Right lobe of liver (tissue), 6 donors: ENCODE measurements around the gene FLNA. TPM values are rescaled to one million over a fixed set of nuclear protein-coding genes. Genes with fewer than 3 reads are reported as not detected.

Source experiments
- ATAC-seq, 4 donors: fragments of 200-7000 bp; cut with Tn5 transposase; one replicate each; pipeline ENCODE4 v1.9.1; 2020; ENCODE audit warnings: mild to moderate bottlenecking in 4 of 4, moderate library complexity in 4 of 4
- DNase-seq, 3 donors: peaks; one replicate each; pipeline ENCODE4 v3.0.0-alpha.2; 2020
- H3K27ac ChIP-seq, 3 donors: fragments of 200-600 bp; one replicate each; pipeline ENCODE4 v1.8.0; 2022
- H3K27me3 ChIP-seq, 2 donors: fragments of 200-600 bp; one replicate each; pipeline ENCODE4 v1.8.0; 2022
- H3K36me3 ChIP-seq, 4 donors: fragments of 200-600 bp; sonication (generic) in 1 of 4; one replicate each; pipeline versions ENCODE4 v1.5.1 to v1.8.0; 2017 to 2022; ENCODE audit warnings: control low read depth in 1 of 4
- H3K4me1 ChIP-seq, 4 donors: fragments of 200-600 bp; sonication (generic) in 1 of 4; one replicate each; pipeline versions ENCODE4 v1.5.1 to v1.8.0; 2017 to 2022; ENCODE audit warnings: control low read depth in 1 of 4
- H3K4me3 ChIP-seq, 3 donors: fragments of 200-600 bp; one replicate each; pipeline ENCODE4 v1.8.0; 2022
- H3K9me3 ChIP-seq, 4 donors: fragments of 200-600 bp; sonication (generic) in 1 of 4; one replicate each; pipeline versions ENCODE4 v1.5.1 to v1.8.0; 2017 to 2022; ENCODE audit warnings: control low read depth in 1 of 4
- POLR2A ChIP-seq: fragments of 450-650 bp; IDR thresholded peaks from one replicate; pipeline ENCODE4 v1.6.1; 2017; ENCODE audit warnings: antibody characterized with exemption, mild to moderate bottlenecking
- WGBS: methylation state at CpG from one replicate; pipeline ENCODE4 v1.1.6; 2018; ENCODE audit warnings: low coverage, low lambda C conversion rate; ENCODE audit not compliant: insufficient coverage; ENCODE audit errors: missing lambda C conversion rate; 5-methylcytosine and 5-hydroxymethylcytosine counted together
- intact Hi-C, 2 donors: fragments of 100-400 bp; cut with DNase I; formaldehyde crosslinking; loops; one replicate each; pipeline versions ENCODE4 v1.11.2 to v1.14.1; 2022
- total RNA-seq, 6 experiments: library from RNA; depleted of rRNA in 2 of 6; stranded (reverse); fragments of >200 nt in 2 of 6; fragmentation: NEBNext Ultra II Directional in 3 of 6; extraction: Animal tissue kit (Norgen Biotek cat#: 25700) in 3 of 6; gene quantifications; one replicate each; pipeline versions ENCODE4 v1.1.0 to v1.2.4, GENCODE V29; 2016 to 2023
- TF ChIP-seq, protein P1 (sequence below), 4 donors: fragments of 200-600 bp in 3 of 4; fragments of 450-650 bp in 1 of 4; IDR thresholded peaks; one replicate each; pipeline versions ENCODE4 v1.5.1 to v1.8.0; 2016 to 2022; ENCODE audit warnings: antibody characterized with exemption in 4 of 4, mild to moderate bottlenecking in 2 of 4
- donor health status: DM: no; HTN: yes; CAD: no.
- donor health status: DM: no; HTN: no; CAD: no.
- donor health status: DM: no; HTN: no; CAD: no.
- donor health status: DM: no; HTN: yes; CAD: no.
- donor health status: DM: no; HTN: yes; CAD: no.

FLNA gene
- total RNA-seq, 6 experiments from 2014 or later = 46.8 to 124 (median 82.6) TPM

DNA sequence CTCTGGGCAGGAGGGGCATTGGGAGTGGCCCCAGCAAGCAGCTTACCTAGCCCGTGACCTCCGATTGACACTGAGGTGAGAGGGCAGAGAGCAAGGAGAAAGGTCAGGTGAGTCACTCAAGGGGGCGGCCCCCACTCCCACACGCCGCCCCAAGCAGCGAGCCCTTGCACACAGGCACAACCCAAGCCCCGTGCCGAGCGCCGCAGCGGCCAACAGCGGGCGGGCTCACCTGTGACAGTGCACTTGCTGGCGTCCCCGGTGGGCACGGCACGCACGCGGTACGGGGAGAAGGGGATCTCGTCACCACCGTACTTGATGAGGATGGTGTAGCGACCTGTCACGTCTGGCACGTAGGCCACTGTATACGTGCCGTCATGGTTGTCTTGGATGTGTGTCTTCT, 17.2 kb downstream of the FLNA start:
- WGBS = 98% methylated on average over 17 of the region's 27 CpGs
- Histone ChIP-seq H3K27ac (no peak overlapping the region), H3K4me3 (no peak overlapping the region), H3K27me3 (no peaks in the 10 kb centered on the region), H3K4me1 (peaks cover 0 to 5% (median 0%) of the 10 kb centered on the region in 4 donors), H3K36me3 (peaks cover 0 to 3% (median 0%) of the 10 kb centered on the region in 4 donors), H3K9me3 (no peaks in the 10 kb centered on the region)
- intact Hi-C loops = no loop called here
- ATAC-seq (no peak), DNase-seq (no peak)
- TF ChIP-seq POLR2A = no peak
- TF ChIP-seq, protein P1, sequence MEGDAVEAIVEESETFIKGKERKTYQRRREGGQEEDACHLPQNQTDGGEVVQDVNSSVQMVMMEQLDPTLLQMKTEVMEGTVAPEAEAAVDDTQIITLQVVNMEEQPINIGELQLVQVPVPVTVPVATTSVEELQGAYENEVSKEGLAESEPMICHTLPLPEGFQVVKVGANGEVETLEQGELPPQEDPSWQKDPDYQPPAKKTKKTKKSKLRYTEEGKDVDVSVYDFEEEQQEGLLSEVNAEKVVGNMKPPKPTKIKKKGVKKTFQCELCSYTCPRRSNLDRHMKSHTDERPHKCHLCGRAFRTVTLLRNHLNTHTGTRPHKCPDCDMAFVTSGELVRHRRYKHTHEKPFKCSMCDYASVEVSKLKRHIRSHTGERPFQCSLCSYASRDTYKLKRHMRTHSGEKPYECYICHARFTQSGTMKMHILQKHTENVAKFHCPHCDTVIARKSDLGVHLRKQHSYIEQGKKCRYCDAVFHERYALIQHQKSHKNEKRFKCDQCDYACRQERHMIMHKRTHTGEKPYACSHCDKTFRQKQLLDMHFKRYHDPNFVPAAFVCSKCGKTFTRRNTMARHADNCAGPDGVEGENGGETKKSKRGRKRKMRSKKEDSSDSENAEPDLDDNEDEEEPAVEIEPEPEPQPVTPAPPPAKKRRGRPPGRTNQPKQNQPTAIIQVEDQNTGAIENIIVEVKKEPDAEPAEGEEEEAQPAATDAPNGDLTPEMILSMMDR (IDR thresholded peaks at IDR 0.05) = no peak

DNA sequence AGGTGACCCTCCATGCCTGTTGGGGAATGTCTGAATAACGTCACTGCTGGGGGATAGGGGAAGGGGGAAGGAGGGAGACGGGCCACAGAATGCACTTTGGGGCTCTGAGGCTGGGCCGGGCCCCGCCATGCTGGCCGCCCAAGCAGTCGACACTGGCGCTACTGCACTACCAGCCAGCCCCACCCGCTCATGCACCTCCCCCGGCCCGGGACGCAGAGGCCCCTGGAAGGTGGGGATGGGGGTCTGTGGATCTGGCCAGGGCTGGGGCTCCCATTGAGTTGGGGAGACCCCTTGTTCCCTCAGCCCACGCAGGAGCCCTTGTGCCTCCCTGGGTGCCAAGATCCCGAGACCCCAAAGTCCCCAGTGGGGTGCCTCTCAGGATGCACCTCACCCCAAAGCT, 17.8 kb downstream of the FLNA start:
- ATAC-seq = no peak
- Histone ChIP-seq H3K27ac (no peak overlapping the region), H3K4me1 (peaks cover 0 to 5% (median 0%) of the 10 kb centered on the region in 4 donors)

DNA sequence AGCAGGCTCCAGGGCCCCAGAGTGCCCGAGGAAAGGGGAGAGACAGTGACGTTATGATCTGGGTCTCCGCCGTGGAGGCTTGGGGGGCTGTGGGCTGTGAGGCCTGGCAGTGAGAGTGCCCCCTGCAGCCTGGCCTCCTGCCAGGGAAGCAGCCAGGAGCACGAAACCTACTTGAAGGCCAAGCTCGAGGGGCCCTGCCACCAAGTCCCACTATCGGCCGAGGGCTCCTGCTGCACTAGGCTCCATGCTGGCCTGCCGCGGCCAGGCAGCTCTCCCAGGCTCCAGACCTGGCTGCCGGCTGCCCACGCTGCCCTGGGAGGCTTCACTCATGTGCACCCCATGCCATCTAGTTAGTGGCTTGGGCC, 18.7 kb downstream of the FLNA start:
- Histone ChIP-seq H3K4me3 (no peak overlapping the region), H3K27me3 (no peaks in the 10 kb centered on the region), H3K27ac (no peak overlapping the region), H3K36me3 (no peaks in the 10 kb centered on the region), H3K9me3 (no peaks in the 10 kb centered on the region), H3K4me1 (peaks cover 0 to 5% (median 1%) of the 10 kb centered on the region in 4 donors)
- no peak for TF ChIP-seq POLR2A
- TF ChIP-seq, protein P1 (IDR thresholded peaks at IDR 0.05) = no peak
- DNase-seq = no peak
- no peak for ATAC-seq
- intact Hi-C loops = no loop called here
- WGBS = no CpG with 5 or more reads among the region's 12 CpGs

More for the DNA sequence above, 17.8 kb downstream of the FLNA start:
- Histone ChIP-seq H3K36me3 (no peaks in the 10 kb centered on the region), H3K9me3 (no peaks in the 10 kb centered on the region), H3K27me3 (no peaks in the 10 kb centered on the region), H3K4me3 (no peak overlapping the region)
- TF ChIP-seq, protein P1 (IDR thresholded peaks at IDR 0.05) = no peak
- no peak for TF ChIP-seq POLR2A
- intact Hi-C loops = no loop called here
- DNase-seq = no peak
- no CpG with 5 or more reads among the region's 13 CpGs for WGBS

DNA sequence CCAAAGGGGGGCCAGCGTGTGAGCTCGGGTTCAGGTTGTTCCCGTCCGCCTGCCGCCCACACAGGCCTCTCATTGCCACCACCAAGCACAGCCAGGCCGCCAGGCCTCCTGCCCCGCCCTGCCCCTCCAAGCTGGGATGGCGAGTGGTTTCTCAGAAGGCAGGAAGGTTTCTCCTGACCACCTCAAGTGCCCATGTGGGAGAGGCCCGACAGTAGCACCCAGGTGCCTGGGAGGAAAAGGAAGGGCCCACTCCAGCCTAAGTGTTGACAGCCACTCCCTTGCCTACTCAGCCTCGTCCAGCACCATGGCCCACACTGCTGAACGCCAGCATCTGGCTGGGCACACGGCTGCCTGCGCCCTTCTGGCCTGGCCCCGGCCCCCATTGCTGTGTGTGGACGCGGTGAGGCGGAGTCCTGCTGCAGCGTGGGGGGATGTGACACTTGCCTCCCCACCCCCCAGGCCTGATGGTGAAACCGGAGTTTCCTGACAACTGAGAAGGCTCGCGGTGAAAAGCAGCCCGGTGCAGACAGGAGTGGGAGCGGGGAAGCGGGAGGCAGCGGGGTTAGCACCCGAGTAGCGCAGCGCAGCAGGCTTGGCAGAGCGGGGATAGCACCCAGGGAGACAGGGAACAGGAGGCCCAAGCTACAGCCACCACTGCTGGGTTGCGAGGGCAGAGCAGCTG, 19.2 kb downstream of the FLNA start:
- H3K4me3 ChIP-seq = no peak overlapping the region
- H3K4me1 ChIP-seq = peaks cover 0 to 5% (median 1%) of the 10 kb centered on the region in 4 donors
- 90% methylated on average over 4 of the region's 30 CpGs for WGBS
- DNase-seq (no peak), ATAC-seq (no peak)
- intact Hi-C loops = no loop called here
- H3K9me3 ChIP-seq = no peaks in the 10 kb centered on the region
- no peaks in the 10 kb centered on the region for H3K36me3 ChIP-seq
- no peak for TF ChIP-seq POLR2A
- TF ChIP-seq, protein P1 (IDR thresholded peaks at IDR 0.05) = no peak
- H3K27ac ChIP-seq = no peak overlapping the region
- no peaks in the 10 kb centered on the region for H3K27me3 ChIP-seq
